GM21515 (cell line): ENCODE data around the gene REEP3.
"Not testable (repeated sequence)": the region's sequence is repeated elsewhere in the genome, so short reads cannot be mapped to it uniquely, and the experiment has no call there.

Source experiments
- ATAC-seq: cut with Tn5 transposase; IDR thresholded peaks from one replicate; pipeline ENCODE4 v1.9.1; 2021; ENCODE audit not compliant: unreplicated experiment

Gene REEP3

GRCh38 chr10:63661347-63661746, 140.1 kb downstream of the REEP3 start:
- ATAC-seq: no peak

- no peak for ATAC-seq
These were observed 143.2 kb downstream of the REEP3 start for GRCh38 chr10:63664341-63664885.

DNA sequence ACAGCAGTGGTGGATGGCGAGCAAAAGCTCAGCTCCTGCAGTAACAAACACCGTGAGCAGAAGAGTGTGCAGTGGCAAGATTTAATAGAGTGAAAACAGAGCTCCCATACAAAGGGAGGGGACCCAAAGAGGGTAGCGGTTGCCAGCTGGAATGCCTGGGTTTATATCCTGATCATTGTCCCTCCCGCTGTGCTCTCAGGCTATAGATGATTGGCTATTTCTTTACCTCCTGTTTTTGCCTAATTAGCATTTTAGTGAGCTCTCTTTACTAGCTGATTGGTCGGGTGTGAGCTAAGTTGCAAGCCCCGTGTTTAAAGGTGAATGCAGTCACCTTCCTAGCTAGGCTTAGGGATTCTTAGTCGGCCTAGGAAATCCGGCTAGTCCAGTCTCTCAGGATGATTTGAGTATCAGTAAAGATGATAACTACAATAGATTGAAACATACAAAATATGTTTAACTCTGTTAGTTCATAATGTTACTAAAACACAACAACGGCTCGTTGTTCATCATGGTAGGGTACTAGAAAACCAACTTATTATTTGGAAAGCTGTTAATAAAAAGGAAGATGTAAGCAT, 143.9 kb downstream of the REEP3 start:
- ATAC-seq: not testable (repeated sequence)

GRCh38 chr10:63665670-63666134, 144.5 kb downstream of the REEP3 start:
- ATAC-seq: no peak

DNA sequence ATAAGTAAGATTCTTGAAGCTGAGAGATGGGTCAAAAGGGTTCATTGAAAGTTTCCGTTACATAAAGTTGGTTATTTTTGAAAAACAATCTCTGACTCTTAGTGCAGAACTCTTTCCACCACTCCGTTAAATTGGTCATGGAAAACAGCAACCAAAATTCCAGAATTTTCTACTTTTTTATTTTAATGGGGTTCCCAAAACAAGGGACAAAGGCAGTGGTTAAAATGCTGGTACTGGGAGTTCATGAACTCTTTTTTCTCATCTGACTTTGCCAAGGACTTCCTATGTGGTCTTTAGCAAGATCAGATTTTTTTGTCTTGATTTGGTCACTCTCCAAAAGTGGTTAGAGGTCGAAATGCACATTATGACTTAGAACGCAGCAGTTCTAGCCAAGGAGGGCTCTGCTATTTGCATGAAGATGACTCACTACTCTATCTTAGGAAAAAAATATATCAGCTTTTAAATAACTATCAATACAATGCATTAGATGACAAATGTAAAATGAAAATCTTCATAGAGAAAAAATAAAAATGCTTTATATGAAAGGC, 145.7 kb downstream of the REEP3 start:
- ATAC-seq: peak; percentile 68

- no peak for ATAC-seq
These were observed 146.6 kb downstream of the REEP3 start for GRCh38 chr10:63667596-63668480.

- no peak for ATAC-seq
These were observed 149.2 kb downstream of the REEP3 start for GRCh38 chr10:63670291-63670898.

- ATAC-seq: no peak
These were observed 150.2 kb downstream of the REEP3 start for GRCh38 chr10:63671317-63671937.

- ATAC-seq: no peak
These were observed 151.3 kb downstream of the REEP3 start for GRCh38 chr10:63672491-63672890.

DNA sequence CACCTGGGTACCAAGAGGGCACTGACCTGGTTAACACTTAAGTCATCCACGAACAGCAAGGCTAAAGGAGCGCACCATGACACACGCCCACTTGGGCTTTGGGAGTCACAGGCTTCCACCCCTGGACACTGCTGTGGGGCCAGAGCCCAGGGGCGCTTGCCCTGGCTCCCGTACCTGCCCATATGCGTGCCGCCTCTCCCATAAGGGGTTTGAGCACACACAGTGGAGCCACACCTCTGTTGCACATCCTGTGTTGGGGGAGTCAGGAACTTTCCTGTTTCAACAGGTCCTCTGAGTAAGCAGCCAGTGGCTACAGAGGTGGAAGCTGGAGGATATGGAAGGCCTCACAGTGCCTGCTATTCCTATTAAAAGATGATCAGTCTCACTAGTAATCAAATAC, 152.0 kb downstream of the REEP3 start:
- no peak for ATAC-seq

GRCh38 chr10:63673846-63674245, 152.6 kb downstream of the REEP3 start:
- no peak for ATAC-seq
